ENCODE data around the gene CSTPP1. TPM values are rescaled to one million over a fixed set of nuclear protein-coding genes. Genes with fewer than 3 reads are reported as not detected.

The CSTPP1 gene
- total and polyA plus RNA-seq, 2 of the 8 experiments (the other 6 are each of a cell fraction or from before 2014, with no cell fraction given), result 24.2 to 28.7 TPM

DNA sequence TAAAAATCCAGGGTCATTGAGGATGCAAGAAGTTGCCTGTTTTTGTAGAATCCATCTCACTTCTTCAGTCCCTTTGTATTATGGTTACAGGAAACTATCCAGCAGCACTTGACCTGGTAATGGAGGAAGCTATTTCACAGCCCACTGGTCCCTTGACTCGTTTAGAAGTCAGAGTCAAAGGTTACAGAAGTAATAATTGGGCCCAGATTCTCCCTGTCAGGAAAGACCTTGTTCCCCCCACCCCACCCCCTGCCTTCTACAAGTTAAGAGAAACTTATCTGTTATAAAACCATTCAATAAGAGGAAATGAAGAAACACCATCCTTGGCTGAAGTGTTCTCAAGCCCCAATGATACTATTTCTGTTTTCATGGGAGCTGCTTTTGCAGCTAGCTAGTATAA is 65.8 kb downstream of the CSTPP1 start:
- H3K79me1 ChIP-seq (ENCODE audit: low read depth, low read length), result no peaks in the 10 kb centered on the region
- no peak overlapping the region for H2AFZ ChIP-seq (ENCODE audit: low read length)
- H3K79me2 ChIP-seq (ENCODE audit: control insufficient read depth in 1 of 2, insufficient read depth in 2 of 2, low read length in 2 of 2), result no peaks in the 10 kb centered on the region
- H4K91ac ChIP-seq (replicated peaks; ENCODE audit: insufficient read length, low read length), result no peak overlapping the region
- no peak overlapping the region for H3K4ac ChIP-seq (replicated peaks; ENCODE audit: insufficient read length, low read depth, low read length)
- H2BK20ac ChIP-seq (ENCODE audit: low read length), result no peak overlapping the region
- no peak overlapping the region for H3K23ac ChIP-seq (ENCODE audit: insufficient read length)
- H2BK12ac ChIP-seq (ENCODE audit: low read depth, low read length), result no peak overlapping the region
- H3K4me3 ChIP-seq (ENCODE audit: extremely low read depth in 1 of 4, insufficient read depth in 2 of 4, low read depth in 3 of 4, low read length in 4 of 4), result no peak overlapping the region
- CTCF ChIA-PET (ENCODE audit: partially characterized antibody), result no interaction called here
- no peaks in the 10 kb centered on the region for H3K27me3 ChIP-seq (replicated peaks in 1 of 4; ENCODE audit: control insufficient read depth in 3 of 4, extremely low read depth in 1 of 4, insufficient read depth in 3 of 4, low read length in 3 of 4)
- H4K20me1 ChIP-seq (replicated peaks in 1 of 2; ENCODE audit: control insufficient read depth in 1 of 2, insufficient read depth in 2 of 2, low read length in 2 of 2), result no peaks in the 10 kb centered on the region
- no peak for FAIRE-seq
- H2AK5ac ChIP-seq (ENCODE audit: low read depth, low read length), result no peak overlapping the region
- no peak overlapping the region for H3K4me2 ChIP-seq (ENCODE audit: insufficient read depth in 1 of 2, low read depth in 2 of 2, low read length in 2 of 2)
- H3K23me2 ChIP-seq (ENCODE audit: low read depth, low read length), result no peaks in the 10 kb centered on the region
- no peak overlapping the region for H3K14ac ChIP-seq (ENCODE audit: insufficient read length)
- H4K8ac ChIP-seq (ENCODE audit: extremely low read depth, insufficient read depth, low read length), result no peak overlapping the region
- H3K9me3 ChIP-seq (ENCODE audit: insufficient read depth in 2 of 2, low read depth in 1 of 2, low read length in 1 of 2), result no peaks in the 10 kb centered on the region
- no peak overlapping the region for H3K9ac ChIP-seq (replicated peaks in 1 of 4; ENCODE audit: extremely low read depth in 1 of 4, low read depth in 3 of 4, low read length in 3 of 4)
- no peaks in the 10 kb centered on the region for H3K36me3 ChIP-seq (ENCODE audit: control insufficient read depth in 2 of 4, insufficient read depth in 4 of 4, low read length in 3 of 4)
- 84% methylated on average over 1 of the region's 1 CpG; no CpG with 5 or more reads in 1 of the 2 experiments for WGBS, 2 experiments (ENCODE audit: extremely low coverage in 1 of 2, insufficient coverage in 1 of 2, insufficient read length in 1 of 2, insufficient replicate concordance in 2 of 2, low coverage in 1 of 2, low lambda C conversion rate in 2 of 2, missing lambda C conversion rate in 1 of 2)
- POLR2A ChIA-PET (ENCODE audit: partially characterized antibody), result no interaction called here
- no peak overlapping the region for H3K56ac ChIP-seq (replicated peaks; ENCODE audit: insufficient read length, low read depth, low read length)
- no peak overlapping the region for H2BK5ac ChIP-seq (ENCODE audit: low read depth, low read length)
- H2BK120ac ChIP-seq (replicated peaks; ENCODE audit: low read depth, low read length), result no peak overlapping the region
- no peak overlapping the region for H4K5ac ChIP-seq (ENCODE audit: insufficient read length, low read depth, low read length)
- DNase-seq (ENCODE audit: low read depth in 1 of 2, low spot score in 2 of 2), result no peak
- H3K18ac ChIP-seq (ENCODE audit: extremely low read depth, low read length), result no peak overlapping the region
- H2BK15ac ChIP-seq (ENCODE audit: low read length), result no peak overlapping the region
- H3K27ac ChIP-seq (ENCODE audit: low read depth, low read length), result no peak overlapping the region
- no peaks in the 10 kb centered on the region; a peak in 2 of 7 replicates for H3K4me1 ChIP-seq (replicated peaks in 1 of 4; ENCODE audit: control insufficient read depth in 3 of 4, insufficient read depth in 4 of 4, low read length in 3 of 4)
- TF ChIP-seq, protein P1, sequence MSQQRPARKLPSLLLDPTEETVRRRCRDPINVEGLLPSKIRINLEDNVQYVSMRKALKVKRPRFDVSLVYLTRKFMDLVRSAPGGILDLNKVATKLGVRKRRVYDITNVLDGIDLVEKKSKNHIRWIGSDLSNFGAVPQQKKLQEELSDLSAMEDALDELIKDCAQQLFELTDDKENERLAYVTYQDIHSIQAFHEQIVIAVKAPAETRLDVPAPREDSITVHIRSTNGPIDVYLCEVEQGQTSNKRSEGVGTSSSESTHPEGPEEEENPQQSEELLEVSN (IDR thresholded peaks at IDR 0.05), result no peak
- TF ChIP-seq TEAD4 (IDR thresholded peaks at IDR 0.05; ENCODE audit: low read depth, low read length) (no peak), GABPA (IDR thresholded peaks at IDR 0.05; ENCODE audit: borderline replicate concordance, insufficient read depth, low read length) (no peak), ASH2L (IDR thresholded peaks at IDR 0.05; ENCODE audit: low read length) (no peak), RAD21 (IDR thresholded peaks at IDR 0.05 in 1 of 2, conservative IDR thresholded peaks at IDR 0.05 in 1 of 2; ENCODE audit: low read depth in 2 of 2, low read length in 2 of 2) (no peak), TBP (IDR thresholded peaks at IDR 0.05; ENCODE audit: low read depth, low read length) (no peak), SP4 (IDR thresholded peaks at IDR 0.05; ENCODE audit: low read length) (no peak), ZNF274 (IDR thresholded peaks at IDR 0.05; ENCODE audit: borderline replicate concordance, extremely low read depth, low read length) (no peak), RBBP5 (IDR thresholded peaks at IDR 0.05; ENCODE audit: borderline replicate concordance, low read depth, low read length) (no peak), CHD1 (IDR thresholded peaks at IDR 0.05; ENCODE audit: low read depth, low read length) (no peak)
- TF ChIP-seq, protein P2, sequence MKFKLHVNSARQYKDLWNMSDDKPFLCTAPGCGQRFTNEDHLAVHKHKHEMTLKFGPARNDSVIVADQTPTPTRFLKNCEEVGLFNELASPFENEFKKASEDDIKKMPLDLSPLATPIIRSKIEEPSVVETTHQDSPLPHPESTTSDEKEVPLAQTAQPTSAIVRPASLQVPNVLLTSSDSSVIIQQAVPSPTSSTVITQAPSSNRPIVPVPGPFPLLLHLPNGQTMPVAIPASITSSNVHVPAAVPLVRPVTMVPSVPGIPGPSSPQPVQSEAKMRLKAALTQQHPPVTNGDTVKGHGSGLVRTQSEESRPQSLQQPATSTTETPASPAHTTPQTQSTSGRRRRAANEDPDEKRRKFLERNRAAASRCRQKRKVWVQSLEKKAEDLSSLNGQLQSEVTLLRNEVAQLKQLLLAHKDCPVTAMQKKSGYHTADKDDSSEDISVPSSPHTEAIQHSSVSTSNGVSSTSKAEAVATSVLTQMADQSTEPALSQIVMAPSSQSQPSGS (IDR thresholded peaks at IDR 0.05; ENCODE audit: low read length), result no peak
- TF ChIP-seq, protein P3, sequence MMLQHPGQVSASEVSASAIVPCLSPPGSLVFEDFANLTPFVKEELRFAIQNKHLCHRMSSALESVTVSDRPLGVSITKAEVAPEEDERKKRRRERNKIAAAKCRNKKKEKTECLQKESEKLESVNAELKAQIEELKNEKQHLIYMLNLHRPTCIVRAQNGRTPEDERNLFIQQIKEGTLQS (IDR thresholded peaks at IDR 0.05; ENCODE audit: insufficient read depth, low read depth, low read length), result no peak
